Activated T-cell treated with anti-CD3 and anti-CD28 coated beads, Interleukin-2, amount 50 U/mL, for 48 hours (primary cell): ENCODE measurements around the gene ADH1A.
"Not testable (repeated sequence)": the region's sequence is repeated elsewhere in the genome, so short reads cannot be mapped to it uniquely, and the experiment has no call there.

ENCODE experiments used
- DNase-seq, 2 experiments: peaks; one replicate each; pipeline ENCODE4 v3.0.0-alpha.2; 2020

Gene ADH1A

DNA sequence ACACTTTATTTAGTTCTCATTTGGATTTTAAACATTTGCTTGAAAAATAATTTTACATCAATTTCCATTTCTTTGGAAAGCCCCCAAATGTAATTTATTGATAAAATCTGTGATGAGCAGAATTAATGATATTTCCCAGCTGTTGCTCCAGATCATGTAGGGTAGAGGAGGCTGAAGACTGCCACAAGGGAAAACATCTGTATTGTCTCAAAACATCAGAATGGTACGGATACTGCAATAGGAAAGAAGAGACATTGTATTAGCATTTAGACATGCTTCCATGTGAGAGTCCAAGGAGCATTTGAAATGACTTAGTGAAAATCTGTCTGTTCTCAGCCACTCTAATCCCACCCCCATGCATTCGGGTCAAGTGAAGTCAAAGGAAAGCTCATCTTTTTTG lies 14.4 kb downstream of the ADH1A start:
- DNase-seq: no peak

GRCh38 chr4:99275885-99276284 lies 14.9 kb downstream of the ADH1A start:
- DNase-seq: no peak

GRCh38 chr4:99275050-99275449 lies 15.7 kb downstream of the ADH1A start:
- DNase-seq: no peak

DNA sequence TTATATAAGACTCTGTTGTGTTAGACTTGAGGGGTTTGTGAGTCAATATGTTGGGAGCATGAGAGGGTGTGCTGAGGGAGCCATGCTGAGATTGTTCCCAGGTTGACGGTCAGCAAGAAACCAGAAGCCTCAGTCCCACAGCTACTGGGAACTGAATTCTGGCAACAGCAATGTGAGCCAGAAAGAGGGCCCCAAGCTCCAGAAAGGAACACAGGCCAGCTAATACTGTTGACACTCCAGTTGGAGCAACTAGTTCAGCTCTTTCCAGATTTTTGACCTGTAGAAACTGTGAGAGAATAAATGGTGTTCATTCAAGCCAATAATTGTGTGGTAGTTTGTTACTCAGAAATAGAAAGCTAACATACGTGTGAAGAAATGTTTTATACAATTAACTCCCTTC lies 17.1 kb downstream of the ADH1A start:
- no peak for DNase-seq

GRCh38 chr4:99264927-99265326 lies 25.9 kb downstream of the ADH1A start:
- DNase-seq: no peak

DNA sequence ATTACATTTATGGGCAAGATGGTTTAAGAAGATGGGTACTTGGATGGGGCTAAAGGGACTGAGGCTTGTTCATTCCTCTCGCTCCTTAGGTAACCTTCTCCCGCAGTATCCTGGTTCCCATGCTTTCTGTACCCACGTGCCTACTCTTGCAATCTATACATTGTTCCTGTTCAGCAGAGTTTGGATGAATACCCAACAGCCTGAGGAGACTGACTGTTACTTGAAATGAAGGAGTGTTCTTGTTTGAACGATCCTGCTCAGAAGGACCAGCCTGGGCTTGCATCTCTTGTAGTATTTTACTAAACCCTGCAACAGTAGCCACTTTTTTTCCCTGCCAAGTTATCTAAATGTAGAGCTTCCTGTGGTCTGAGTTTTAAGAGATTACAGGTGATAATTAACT lies 38.0 kb downstream of the ADH1A start:
- no peak for DNase-seq

GRCh38 chr4:99248714-99249113 lies 42.1 kb downstream of the ADH1A start:
- no peak for DNase-seq

DNA sequence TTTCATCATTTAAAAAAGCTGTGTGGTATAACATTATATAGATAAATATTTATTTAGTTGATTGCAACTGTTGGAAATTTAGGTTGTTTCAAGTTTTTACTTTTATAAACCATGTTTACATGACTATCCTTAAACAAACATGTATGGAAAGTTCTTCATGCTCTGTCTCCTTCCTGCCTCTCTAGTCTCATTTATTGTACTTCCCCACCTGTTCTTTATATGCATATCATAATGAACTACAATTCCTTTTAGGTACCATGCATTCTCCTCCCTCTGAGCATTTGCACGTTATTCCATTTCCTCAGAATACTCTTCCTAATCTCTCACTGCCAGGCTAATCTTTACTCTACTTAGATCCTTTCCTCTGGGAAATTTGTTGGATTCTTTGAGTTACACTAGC lies 54.8 kb downstream of the ADH1A start:
- DNase-seq: no peak

DNA sequence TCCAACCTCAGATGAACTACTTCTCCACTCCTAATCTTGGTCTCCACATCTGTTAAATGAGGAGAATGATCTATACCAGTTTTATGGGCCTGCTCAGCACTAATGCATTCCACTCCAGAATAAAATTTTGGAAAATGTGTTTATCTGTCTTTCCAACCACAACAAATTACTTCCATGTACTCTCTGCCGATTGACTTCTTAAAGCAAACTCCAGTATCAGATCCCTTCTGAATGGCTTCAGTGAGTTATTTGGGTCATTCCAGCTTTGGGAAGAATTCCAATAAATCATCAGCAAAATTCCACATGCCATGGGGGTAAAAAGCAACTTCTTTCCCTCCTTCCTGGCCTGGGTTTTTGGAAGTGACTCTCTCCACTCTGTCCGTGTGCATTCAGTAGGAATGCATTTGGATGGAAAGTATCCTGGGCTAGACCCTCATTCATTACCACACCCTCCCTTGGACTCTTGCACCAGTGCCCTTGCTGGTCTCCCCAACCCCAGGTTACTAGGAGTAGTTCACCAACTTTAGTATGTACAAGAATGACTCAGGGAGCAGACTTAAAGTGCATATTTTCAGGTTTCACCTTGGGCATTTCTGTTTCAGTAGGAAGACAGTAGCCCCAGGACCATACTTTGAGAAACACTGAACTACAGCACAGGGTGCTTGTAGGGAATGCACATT lies 56.3 kb downstream of the ADH1A start:
- no peak for DNase-seq

- not testable (repeated sequence) for DNase-seq
These were observed 57.4 kb downstream of the ADH1A start for GRCh38 chr4:99233397-99233796.

DNA sequence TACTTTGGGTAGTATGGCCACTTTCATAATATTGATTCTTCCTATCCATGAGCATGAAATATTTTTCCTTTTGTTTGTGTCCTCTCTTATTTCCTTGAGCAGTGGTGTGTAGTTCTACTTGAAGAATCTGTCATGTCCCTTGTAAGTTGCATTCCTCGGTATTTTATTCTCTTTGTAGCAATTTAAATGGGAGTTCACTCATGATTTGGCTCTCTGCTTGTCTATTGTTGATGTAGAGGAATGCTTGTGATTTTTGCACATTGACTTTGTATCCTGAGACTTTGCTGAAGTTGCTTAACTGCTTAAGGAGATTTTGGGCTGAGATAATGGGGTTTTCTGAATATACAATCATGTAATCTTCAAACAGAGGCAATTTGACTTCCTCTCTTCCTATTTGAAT lies 62.1 kb downstream of the ADH1A start:
- not testable (repeated sequence) for DNase-seq

DNA sequence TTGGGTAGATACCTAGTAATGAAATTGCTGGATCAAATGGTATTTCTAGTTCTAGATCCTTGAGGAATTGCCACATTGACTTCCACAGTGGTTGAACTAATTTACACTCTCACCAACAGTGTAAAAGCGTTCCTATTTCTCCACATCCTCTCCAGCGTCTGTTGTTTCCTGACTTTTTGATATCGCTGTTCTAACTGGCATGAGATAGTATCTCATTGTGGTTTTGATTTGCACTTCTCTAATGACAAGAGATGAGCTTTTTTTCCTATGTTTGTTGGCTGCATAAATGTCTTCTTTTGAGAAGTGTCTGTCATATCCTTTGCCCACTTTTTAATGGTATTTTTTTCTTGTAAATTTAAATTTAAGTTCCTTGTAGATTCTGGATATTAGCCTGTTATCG lies 63.1 kb downstream of the ADH1A start:
- not testable (repeated sequence) for DNase-seq
